Hepatic stellate cell (primary cell): ENCODE measurements around the gene SMYD5.
"Not testable (repeated sequence)": the region's sequence is repeated elsewhere in the genome, so short reads cannot be mapped to it uniquely, and the experiment has no call there.

Experiments
- DNase-seq: peaks from one replicate; pipeline ENCODE4 v3.0.0; 2011; ENCODE audit warnings: low spot score

Gene SMYD5

GRCh38 chr2:73260338-73260984 lies 46.4 kb downstream of the SMYD5 start:
- DNase-seq, result peak; percentile 91

GRCh38 chr2:73262108-73262651 lies 48.1 kb downstream of the SMYD5 start:
- no peak for DNase-seq

- DNase-seq, result not testable (repeated sequence)
Measured at GRCh38 chr2:73262691-73263429, 48.8 kb downstream of the SMYD5 start.

- no peak for DNase-seq
Measured at GRCh38 chr2:73263540-73264331, 49.7 kb downstream of the SMYD5 start.

- no peak for DNase-seq
Measured at GRCh38 chr2:73264332-73264606, 50.2 kb downstream of the SMYD5 start.

GRCh38 chr2:73264783-73265182 lies 50.7 kb downstream of the SMYD5 start:
- no peak for DNase-seq

GRCh38 chr2:73265298-73266060 lies 51.4 kb downstream of the SMYD5 start:
- no peak for DNase-seq

- no peak for DNase-seq
Measured at GRCh38 chr2:73266061-73266901, 52.2 kb downstream of the SMYD5 start.

- no peak for DNase-seq
Measured at GRCh38 chr2:73267008-73267407, 53.0 kb downstream of the SMYD5 start.

GRCh38 chr2:73268366-73268829 lies 54.4 kb downstream of the SMYD5 start:
- no peak for DNase-seq

- no peak for DNase-seq
Measured at GRCh38 chr2:73268830-73269685, 55.0 kb downstream of the SMYD5 start.

- DNase-seq, result no peak
Measured at GRCh38 chr2:73269686-73270465, 55.8 kb downstream of the SMYD5 start.

GRCh38 chr2:73272270-73272669 lies 58.2 kb downstream of the SMYD5 start:
- DNase-seq, result no peak
